Hepatocyte (in vitro differentiated cells): ENCODE measurements around the gene SYT3.

Source experiments
- EZH2 ChIP-seq: fragments of 200-600 bp; sonication (generic); IDR thresholded peaks from 2 replicates; pipeline ENCODE4 v1.6.1; 2016; ENCODE audit warnings: antibody characterized with exemption, mild to moderate bottlenecking, borderline replicate concordance
- TF ChIP-seq, protein P1 (sequence below): fragments of 200-600 bp; sonication (generic); IDR thresholded peaks from 2 replicates; pipeline ENCODE4 v1.5.1; 2016; ENCODE audit warnings: antibody characterized with exemption, mild to moderate bottlenecking; ENCODE audit not compliant: poor library complexity

DNA sequence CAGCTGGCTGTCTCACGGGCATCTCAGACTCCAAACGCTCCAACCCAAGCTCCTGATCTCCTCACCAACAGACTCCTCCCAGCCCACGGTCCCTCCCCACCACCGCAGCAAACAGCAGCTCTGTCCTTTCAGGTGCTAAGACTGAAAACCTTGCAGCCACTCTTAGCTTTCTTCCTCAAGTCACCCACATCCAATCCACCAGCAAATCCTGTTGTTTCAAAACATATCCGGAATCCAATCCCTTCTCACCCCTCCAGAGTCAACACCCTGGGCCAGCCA is 30.4 kb upstream of the SYT3 start:
- TF ChIP-seq, protein P1, sequence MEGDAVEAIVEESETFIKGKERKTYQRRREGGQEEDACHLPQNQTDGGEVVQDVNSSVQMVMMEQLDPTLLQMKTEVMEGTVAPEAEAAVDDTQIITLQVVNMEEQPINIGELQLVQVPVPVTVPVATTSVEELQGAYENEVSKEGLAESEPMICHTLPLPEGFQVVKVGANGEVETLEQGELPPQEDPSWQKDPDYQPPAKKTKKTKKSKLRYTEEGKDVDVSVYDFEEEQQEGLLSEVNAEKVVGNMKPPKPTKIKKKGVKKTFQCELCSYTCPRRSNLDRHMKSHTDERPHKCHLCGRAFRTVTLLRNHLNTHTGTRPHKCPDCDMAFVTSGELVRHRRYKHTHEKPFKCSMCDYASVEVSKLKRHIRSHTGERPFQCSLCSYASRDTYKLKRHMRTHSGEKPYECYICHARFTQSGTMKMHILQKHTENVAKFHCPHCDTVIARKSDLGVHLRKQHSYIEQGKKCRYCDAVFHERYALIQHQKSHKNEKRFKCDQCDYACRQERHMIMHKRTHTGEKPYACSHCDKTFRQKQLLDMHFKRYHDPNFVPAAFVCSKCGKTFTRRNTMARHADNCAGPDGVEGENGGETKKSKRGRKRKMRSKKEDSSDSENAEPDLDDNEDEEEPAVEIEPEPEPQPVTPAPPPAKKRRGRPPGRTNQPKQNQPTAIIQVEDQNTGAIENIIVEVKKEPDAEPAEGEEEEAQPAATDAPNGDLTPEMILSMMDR, result no peak
- TF ChIP-seq EZH2, result no peak
